Epidermal melanocyte (primary cell): ENCODE results near the gene RNF168.
"Not testable (repeated sequence)": the region's sequence is repeated elsewhere in the genome, so short reads cannot be mapped to it uniquely, and the experiment has no call there.

Experiments used
- DNase-seq: peaks from one replicate; pipeline ENCODE4 v3.0.0; 2011; ENCODE audit warnings: low spot score; ENCODE audit not compliant: insufficient read length

RNF168 gene

DNA sequence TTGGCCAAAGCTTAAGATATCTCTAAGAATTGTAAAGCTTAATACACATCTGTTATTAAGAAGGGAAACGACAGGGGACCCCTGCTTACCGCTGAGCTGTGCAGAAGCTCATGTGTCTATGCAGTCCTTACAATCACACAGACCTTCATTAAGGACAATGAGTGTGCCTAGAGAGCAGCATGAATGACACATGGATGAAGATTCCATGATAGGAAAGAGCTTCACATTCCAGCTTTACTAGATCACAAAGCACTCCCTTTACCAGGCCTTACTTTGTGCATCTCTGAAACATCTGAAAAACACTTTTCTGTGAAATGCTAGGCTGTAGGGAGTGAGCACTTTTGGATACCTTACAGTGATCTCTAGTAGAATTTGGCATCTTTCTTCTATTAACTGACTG, 32.0 kb downstream of the RNF168 start:
- DNase-seq = no peak

DNA sequence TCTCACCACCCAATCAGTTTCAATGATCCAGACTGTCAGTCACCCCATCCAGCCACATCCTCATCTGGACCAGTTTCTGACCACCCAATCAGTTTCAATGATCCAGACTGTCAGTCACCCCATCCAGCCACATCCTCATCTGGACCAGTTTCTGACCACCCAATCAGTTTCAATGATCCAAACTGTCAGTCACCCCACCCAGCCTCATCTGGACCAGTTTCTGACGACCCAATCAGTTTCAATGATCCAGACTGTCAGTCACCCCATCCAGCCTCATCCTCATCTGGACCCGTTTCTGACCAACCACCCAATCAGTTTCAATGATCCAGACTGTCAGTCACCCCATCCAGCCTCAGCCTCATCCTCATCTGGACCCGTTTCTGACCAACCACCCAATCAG, 33.4 kb downstream of the RNF168 start:
- DNase-seq = not testable (repeated sequence)

DNA sequence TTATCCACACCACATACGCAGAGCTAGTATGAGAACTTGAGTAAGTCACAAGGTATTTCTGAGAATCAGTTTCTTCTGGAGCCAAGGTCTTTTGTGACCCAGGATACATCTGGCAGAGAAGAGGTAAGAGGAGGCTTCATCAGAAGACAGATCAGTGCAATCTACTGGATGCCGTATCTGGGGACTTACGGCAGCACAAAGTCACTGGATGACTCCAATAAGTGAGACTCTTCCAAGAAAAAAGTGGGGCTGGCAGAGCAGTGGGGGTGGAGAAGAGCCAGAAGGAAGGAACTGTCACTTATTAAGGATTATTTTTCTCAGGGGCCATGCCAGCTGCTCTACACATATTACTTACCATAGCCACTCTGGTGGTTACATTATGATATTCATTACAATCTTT, 39.8 kb downstream of the RNF168 start:
- no peak for DNase-seq

DNA sequence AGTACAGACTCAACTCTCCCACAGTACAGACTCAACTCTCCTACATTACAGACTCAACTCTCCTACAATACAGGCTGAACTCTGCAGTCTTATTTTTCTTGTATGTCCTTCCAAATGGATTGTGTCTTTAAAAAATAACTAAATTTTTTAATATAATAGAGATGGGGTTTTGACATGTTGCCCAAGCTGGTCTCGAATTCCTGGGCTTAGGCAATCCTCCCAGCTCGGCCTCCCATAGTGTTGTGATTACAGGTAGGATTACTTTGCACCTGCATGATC, 40.2 kb downstream of the RNF168 start:
- no peak for DNase-seq

DNA sequence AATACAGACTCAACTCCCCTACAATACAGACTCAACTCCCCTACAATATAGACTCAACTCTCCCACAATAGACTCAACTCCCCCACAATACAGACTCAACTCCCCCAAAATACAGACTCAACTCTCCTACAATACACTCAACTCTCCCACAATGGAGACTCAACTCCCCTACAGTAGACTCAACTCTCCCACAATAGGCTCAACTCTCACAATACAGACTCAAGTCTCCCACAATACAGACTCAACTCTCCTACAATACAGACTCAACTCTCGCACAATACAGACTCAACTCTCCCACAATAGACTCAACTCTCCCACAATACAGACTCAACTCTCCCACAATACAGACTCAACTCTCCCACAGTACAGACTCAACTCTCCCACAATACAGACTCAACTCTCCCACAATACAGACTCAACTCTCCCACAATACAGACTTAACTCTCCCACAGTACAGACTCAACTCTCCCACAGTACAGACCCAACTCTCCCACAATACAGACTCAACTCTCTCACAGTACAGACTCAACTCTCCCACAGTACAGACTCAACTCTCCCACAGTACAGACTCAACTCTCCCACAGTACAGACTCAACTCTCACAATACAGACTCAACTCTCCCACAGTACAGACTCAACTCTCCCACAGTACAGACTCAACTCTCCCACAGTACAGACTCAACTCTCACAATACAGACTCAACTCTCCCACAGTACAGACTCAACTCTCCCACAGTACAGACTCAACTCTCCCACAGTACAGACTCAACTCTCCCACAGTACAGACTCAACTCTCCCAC, 40.7 kb downstream of the RNF168 start:
- not testable (repeated sequence) for DNase-seq

DNA sequence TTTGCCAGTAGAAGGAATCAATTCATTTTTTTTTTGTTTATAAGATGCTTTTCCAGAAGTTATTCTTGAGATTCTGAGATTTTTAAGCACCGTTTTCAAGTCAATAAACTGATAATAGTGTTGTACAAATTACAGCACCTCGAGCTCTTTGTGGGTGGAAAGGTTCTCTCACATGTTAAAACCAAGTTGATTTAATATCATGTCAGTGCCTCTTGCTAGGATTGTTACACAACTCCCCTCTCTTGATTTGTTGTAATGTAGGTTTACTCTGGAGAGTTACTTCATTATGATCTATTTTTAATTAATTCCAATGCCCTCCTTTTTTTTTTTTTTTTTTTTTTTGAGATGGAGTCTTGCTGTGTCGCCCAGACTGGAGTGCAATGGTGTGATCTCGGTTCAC, 45.5 kb downstream of the RNF168 start:
- no peak for DNase-seq

DNA sequence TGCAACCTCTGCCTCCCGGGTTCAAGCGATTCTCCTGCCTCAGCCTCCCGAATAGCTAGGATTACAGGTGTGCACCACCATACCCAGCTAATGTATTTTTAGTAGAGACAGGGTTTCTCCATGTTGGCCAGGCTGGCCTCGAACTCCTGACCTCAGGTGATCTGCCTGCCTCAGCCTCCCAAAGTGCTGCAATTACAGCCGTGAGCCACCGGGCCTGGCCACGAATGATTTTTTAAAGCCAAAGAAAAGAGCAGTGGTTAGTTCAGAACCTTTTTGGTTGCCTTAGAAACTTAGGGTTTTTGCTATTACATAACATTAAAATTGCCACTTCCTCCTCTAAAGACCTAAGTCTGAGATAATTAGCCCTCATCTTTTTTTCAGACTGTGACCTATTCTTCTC, 46.1 kb downstream of the RNF168 start:
- DNase-seq = not testable (repeated sequence)

DNA sequence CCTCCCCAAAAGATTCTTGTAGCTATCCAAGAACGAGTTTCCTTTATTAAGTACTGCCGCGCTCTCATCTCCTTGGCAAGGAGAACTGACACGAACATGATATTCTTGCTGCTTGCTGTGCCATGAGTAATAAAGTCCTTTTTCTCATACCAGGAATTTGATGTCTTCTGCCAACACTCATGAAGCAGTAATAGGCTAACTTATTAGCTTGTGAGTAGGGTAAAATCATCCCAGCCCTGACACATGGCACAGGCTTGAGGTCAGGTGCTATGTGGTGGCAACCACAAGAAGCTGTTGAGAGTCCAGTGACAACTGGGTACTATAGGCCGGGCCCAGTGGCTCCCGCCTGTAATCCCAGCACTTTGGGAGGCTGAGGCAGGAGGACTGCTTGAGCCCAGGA, 48.6 kb downstream of the RNF168 start:
- DNase-seq = no peak

DNA sequence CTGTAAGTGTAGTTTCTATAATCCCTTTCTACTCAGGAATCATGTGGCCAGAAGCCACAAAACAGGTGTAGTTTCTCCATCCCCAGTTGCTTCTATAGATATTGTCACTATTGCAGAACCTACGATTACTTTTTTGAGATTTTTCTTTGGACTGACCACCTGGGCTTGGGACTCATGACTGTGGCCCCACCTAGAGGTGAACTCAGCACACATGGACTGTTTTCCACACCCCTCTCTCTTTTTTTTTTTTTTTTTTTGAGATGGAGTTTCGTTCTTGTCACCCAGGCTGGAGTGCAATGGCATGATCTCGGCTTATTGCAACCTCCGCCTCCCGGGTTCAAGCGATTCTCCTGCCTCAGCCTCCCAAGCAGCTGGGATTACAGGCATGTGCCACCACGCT, 58.2 kb downstream of the RNF168 start:
- DNase-seq = not testable (repeated sequence)

DNA sequence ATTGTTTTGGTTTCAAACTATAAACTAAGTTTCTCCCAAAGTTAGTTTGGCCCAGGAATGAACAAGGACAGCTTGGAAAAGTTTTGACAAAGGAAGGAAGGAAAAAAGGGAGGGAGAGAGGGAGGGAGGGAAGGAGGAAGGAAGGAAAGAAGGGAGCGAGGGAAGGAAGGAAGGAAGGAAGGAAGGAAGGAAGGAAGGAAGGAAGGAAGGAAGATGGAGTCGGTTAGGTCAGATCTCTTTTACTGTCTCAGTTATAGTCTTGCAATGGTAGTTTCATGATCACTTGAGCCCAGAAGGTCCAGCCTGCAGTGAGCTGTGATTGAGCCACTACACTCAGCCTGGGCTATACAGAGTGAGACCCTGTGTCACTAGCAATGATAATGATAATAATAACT, 59.1 kb downstream of the RNF168 start:
- DNase-seq = no peak

DNA sequence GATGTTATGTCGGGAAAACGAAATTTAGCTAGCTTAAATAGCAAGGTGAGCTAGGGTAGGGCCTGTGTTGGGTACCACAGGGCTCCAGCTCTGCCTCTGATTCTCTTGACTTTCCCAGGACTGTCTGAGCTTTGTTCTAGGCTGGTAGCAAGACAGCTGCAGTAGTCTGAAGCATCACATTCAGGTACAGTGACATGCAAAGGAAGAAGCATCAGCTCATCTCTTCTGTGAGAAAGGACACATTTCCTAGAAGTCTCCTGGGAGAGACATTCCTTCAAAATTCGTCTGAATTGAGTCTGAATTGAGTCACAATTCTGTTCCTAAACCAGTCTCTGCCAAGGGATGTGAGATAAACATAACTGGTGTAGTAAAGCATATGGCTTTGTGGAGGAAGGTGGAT, 62.9 kb downstream of the RNF168 start:
- no peak for DNase-seq

DNA sequence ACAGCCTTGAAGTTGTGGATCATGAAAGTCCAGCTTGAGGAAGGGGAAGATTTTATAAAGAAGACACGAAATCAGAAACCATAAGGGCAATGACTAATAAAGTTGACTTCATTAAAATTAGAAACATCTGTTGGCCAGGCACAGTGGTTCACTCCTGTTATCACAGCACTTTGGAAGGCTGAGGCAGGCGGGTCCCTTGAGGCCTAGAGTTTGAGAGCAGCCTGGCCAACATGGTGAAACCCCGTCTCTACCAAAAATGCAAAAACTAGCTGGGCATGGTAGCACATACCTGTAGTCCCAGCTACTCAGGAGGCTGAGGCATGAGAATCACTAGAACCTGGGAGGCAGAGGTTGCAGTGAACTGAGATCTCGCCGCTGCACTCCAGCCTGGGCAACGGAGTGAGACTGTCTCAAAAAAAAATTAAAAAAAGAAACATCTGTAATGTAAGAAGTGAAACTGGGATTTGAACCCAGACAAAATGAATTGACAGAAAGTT, 63.5 kb downstream of the RNF168 start:
- DNase-seq = no peak

DNA sequence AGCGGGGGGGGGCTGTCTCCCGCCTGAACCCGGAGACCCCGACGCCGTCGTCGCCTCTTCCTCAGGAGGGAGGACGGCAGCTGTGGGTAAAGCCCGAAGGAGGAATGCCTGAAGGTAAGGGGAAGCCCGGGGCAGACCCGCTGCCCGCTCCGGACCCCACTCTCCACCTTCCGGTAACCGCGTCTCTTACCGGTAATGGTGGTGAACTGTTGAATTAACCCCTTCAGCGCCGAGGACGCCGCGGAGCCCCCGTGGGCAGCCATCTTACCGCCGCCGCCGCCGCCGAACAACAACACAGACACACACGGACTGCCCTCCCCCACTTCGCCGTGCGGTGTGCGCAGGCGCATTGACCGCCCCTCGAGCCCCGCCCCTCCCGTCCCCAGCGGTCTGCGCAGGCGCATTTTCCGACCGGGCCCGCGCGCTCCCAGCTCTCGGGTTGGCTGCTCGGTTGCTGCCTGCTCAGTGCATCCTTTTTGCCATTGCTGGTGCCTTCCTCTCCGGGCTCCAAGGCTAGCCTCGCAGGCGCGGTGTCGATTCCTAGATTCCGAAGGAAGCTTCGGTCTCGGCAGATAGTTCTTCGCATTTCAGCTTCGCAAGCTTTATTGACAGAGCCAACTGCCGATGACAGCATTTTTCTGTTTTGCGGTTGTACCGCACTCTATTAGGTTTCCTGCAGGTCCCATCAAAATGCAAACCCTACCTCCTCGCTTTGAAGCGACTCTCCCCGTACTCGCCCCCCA, 71.3 kb downstream of the RNF168 start, which contains the start of gene UBXN7:
UBXN7 (minus strand) TSS at position 291 of the 743 bp plus-strand sequence; CDS start at position 263, 28 bp downstream.
- peak; percentile 87 for DNase-seq

DNA sequence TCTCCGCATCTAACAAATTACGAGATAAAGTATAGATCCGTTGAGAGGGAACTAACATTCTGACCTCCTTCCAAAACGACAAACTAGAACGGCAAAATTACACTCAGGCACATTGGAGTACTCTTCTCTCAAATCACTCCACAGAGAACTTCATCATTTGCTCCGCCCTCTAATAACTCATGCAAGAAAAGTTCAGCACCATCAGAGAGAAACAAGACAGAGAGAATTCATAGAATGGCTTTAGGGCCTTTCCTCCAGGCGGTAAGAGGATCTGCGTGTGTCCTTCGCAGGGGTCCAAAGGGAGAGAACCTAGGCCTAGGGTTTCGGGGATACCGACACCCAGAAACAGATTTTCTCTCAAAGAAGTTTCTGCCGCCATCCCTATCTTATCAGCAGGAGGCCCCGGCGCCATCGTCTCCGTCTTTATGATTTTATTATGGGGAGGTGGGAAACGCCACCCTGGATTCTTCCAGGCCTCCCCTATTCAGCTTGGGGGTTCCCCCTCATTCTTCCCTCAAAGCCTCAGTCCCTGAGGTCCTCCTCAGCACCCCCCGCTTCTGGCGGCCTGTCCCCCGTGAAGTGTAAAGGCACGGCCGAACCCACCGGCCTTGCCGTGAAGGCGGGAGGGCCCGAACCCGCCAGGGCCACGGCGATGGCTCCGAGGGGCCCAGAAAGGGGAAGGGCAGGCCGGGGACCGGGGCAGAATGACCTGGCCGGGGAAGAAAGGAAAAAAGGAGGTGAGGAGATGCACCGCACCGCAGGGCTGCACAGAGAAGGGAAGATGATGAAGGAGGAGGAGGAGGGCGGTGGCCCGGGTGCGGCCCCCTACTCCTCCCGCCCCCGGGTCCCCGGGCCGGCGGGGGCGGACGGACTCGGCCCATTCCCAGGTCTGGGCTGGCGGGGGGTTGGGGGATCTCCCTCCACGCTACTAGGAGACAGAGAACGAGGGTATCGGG, 72.1 kb downstream of the RNF168 start:
- DNase-seq = peak; percentile 67

DNA sequence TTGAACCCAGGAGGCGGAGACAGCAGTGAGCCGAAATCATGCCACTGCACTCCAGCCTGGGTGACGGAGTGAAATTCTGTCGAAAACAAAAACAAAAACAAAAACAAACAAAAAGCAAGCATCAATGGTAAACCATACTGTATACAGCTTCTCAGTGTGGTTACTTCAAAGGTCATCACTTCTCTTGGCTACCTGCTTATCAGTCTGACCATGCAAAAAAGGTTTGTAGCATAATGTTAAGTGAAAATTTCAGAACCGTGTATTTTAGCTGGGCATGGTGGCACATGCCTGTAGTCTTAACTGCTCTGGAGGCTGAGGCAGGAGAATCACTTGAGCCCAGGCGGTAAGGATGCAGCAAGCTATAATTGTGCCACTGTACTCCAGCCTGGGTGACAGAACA, 75.5 kb downstream of the RNF168 start:
- no peak for DNase-seq

DNA sequence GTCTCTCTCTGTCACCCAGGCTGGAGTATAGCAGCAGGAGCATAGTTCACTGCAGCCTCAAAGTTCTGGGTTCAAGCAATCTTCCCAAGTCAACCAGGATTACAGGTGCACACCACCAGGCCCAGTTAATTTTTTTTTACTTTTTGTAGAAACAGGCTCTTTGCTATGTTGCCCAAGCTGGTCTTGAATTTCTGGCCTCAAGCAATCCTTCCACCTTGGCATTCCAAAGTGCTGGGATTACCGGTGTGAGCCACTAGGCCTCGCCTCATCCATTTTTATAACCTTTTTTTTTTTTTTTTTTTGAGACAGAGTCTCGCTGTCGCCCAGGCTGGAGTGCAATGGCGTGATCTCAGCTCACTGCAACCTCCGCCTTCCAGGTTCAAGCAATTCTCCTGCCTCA, 79.1 kb downstream of the RNF168 start:
- not testable (repeated sequence) for DNase-seq

DNA sequence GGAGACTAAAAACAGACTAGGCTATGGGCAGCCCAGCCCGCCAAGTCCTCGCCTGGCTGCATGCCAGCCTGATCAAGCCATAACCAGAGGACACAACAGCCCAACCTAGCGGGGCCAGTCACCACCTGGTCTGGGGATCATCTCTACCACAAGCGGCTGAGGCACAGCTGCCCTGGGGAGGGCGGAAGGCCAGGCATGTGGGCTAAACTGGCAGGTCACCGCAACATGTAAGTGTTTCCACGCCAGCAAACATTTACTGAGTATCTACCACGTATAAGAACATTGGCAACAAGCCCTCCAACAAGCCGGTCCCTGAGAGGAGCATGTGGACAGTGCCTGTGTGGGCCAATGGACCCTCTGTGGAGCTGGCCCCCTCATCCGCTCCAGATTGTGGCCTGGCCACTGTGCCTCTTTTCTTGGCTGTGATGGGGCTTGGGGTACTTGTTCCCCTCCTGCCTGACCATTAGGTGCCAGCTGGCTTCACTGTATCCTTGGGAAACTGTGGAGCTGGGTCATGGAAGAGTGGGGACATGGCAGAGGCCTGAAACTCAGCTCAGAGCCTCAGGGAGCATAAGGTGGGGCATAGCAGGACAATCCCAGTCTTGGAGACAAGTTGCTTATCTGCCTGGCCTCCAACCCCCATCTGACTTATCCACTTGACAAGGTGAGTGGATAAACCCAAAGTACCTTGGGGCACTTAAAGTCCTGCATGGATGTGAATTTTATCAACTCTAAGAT, 80.4 kb downstream of the RNF168 start:
- no peak for DNase-seq

DNA sequence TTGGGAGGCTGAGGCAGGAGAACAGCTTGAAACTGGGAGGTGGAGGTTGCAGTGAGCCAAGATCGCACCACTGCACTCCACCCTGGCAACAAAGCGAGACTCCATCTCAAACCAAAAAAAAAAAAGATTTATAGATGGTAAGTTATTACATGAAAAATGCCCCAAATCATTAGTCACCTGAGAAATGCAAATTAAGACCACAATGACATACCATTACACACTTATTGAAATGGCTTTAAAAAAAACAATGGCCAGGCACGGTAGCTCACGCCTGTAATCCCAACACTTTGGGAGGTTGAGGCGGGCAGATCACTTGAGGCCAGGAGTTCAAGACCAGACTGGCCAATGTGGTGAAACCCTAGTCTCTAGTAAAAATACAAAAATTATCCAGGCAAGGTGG, 81.9 kb downstream of the RNF168 start:
- not testable (repeated sequence) for DNase-seq

DNA sequence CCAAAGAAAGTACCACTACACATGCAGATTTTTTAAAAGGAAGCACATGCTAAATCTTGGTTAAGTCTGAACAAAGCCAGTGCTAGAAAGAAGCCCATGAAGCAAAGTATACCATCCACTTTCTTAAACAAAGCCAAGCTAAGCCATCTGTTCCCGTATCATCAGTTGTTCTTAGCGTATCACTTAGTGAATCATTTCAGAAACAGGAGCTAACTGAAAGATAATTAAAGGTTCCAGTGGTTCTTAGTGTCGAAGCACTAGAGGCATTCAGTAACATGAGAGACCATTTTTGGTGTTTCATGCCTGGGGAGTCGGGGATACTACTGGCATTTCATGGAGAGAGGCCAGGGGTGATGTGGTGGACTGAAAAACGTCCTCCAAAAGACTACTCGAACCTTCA, 84.2 kb downstream of the RNF168 start:
- no peak for DNase-seq
